ENCODE data around the gene LTA4H.

The LTA4H gene

DNA sequence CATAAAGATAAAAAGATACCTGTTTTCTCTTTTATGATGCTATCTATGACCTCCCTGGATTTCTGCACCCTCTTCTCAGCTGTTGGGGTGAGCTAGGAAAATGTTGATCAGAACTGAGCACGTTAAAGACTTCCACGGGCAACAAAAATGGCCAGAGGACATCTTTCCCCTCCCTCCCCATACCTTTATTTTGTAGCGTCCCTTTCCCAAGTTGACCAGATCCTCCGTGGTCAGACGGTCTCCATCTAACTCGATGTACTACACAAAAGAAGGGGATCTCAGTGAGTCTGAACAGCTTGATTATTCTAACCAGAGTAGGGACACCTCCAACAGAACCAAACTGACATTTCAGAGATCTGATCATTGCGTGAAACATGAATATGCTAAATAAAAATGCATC, 41.5 kb downstream of the LTA4H start:
- ATAC-seq, result no peak
- Mint-ChIP-seq H3K27ac (no peak overlapping the region), H3K27me3 (no peaks in the 10 kb centered on the region), H3K4me1 (peaks cover 7% of the 10 kb centered on the region), H3K4me3 (no peak overlapping the region), H3K9me3 (no peaks in the 10 kb centered on the region)
- no peak for DNase-seq

DNA sequence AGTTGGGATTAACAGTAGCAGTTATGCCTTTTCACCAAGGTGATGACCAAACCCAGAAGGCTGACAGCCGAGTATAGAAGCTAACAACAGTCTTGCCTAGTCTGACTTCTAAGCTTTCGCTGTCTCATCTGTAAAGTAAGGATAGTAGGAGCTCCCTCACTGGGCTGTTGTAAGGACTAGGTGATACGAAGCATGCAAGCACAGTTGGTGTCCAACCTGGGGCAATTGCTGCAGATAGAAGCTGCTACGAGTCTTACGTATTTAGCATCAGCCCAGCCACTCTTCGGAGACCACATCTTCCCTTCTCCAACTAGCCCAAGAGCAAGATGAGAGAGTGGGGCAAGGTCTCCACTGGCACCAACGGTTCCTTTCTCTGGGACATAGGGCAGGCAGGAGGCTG, 45.3 kb downstream of the LTA4H start:
- no peak for DNase-seq
- Mint-ChIP-seq H3K4me1 (no peaks in the 10 kb centered on the region), H3K4me3 (no peak overlapping the region), H3K9me3 (no peaks in the 10 kb centered on the region), H3K27me3 (no peaks in the 10 kb centered on the region), H3K27ac (no peak overlapping the region)
- no peak for ATAC-seq

- Mint-ChIP-seq H3K4me1 (no peaks in the 10 kb centered on the region), H3K27me3 (no peaks in the 10 kb centered on the region), H3K27ac (no peak overlapping the region), H3K4me3 (no peak overlapping the region), H3K9me3 (no peaks in the 10 kb centered on the region)
- DNase-seq, result no peak
- ATAC-seq, result no peak
Measured at GRCh38 chr12:95989504-95990123, 45.8 kb downstream of the LTA4H start.

GRCh38 chr12:95988506-95989275, 46.7 kb downstream of the LTA4H start:
- DNase-seq (no peak), ATAC-seq (no peak)
- Mint-ChIP-seq H3K9me3 (no peaks in the 10 kb centered on the region), H3K4me1 (no peaks in the 10 kb centered on the region), H3K4me3 (no peak overlapping the region), H3K27ac (no peak overlapping the region), H3K27me3 (no peaks in the 10 kb centered on the region)

- Mint-ChIP-seq H3K4me3 (no peak overlapping the region), H3K9me3 (no peaks in the 10 kb centered on the region)
- ATAC-seq, result no peak
Measured at GRCh38 chr12:95986635-95987570, 48.5 kb downstream of the LTA4H start.

DNA sequence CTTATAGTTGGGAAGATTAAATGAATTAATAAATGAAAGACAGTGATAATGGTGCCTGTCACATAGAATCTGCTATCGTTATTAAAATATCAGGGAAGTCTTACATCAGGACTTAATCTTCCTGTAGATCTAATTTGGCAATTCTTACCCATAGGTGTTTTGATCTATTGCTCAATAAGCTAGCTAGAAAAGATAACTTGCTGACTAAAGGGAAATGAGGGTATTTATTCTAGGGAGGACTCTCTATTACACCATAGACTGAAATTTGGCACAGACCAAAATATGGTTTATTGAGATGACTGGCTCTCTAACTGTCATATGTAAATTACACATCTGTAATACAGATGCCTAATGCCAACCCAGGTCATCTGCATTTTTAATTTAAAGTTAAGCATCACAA, 50.7 kb downstream of the LTA4H start:
- H3K4me1 Mint-ChIP-seq, result no peaks in the 10 kb centered on the region
- DNase-seq (no peak), ATAC-seq (no peak)
- H3K27ac Mint-ChIP-seq, result no peak overlapping the region
- no peak overlapping the region for H3K4me3 Mint-ChIP-seq
- no peaks in the 10 kb centered on the region for H3K27me3 Mint-ChIP-seq
- no peaks in the 10 kb centered on the region for H3K9me3 Mint-ChIP-seq

More at GRCh38 chr12:95986635-95987570, 48.5 kb downstream of the LTA4H start:
- DNase-seq, result no peak
- Mint-ChIP-seq H3K27ac (no peak overlapping the region), H3K27me3 (no peaks in the 10 kb centered on the region), H3K4me1 (no peaks in the 10 kb centered on the region)

- H3K27ac Mint-ChIP-seq, result no peak overlapping the region
- DNase-seq (no peak), ATAC-seq (no peak)
- no peaks in the 10 kb centered on the region for H3K9me3 Mint-ChIP-seq
- no peak overlapping the region for H3K4me3 Mint-ChIP-seq
- no peaks in the 10 kb centered on the region for H3K4me1 Mint-ChIP-seq
- H3K27me3 Mint-ChIP-seq, result no peaks in the 10 kb centered on the region
Measured at GRCh38 chr12:95982602-95983001, 52.8 kb downstream of the LTA4H start.

DNA sequence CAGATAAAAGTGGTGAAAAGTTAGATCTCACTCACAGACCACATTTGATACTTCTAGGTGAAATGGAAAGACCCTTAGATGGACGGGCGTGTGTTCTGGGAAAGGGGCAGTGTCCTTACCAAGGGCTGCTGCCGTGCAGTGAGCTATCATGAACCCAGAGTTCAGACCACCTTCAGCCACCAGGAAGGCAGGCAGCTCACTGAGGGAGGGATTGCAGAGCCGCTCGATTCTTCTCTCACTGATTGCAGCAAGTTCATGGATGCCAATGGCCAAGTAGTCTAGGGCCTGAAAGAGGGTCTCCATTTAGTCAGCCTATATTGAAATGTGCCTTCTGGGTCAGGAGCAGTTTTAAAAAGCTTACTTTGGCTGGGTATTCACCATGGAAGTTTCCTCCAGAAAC, 55.0 kb downstream of the LTA4H start:
- H3K4me1 Mint-ChIP-seq, result no peaks in the 10 kb centered on the region
- DNase-seq (no peak), ATAC-seq (no peak)
- H3K9me3 Mint-ChIP-seq, result no peaks in the 10 kb centered on the region
- H3K27ac Mint-ChIP-seq, result no peak overlapping the region
- no peaks in the 10 kb centered on the region for H3K27me3 Mint-ChIP-seq
- H3K4me3 Mint-ChIP-seq, result no peak overlapping the region

- Mint-ChIP-seq H3K4me3 (no peak overlapping the region), H3K4me1 (no peaks in the 10 kb centered on the region), H3K27ac (no peak overlapping the region), H3K27me3 (no peaks in the 10 kb centered on the region), H3K9me3 (no peaks in the 10 kb centered on the region)
- ATAC-seq, result no peak
- DNase-seq, result no peak
Measured at GRCh38 chr12:95978774-95979173, 56.6 kb downstream of the LTA4H start.

GRCh38 chr12:95978351-95978750, 57.0 kb downstream of the LTA4H start:
- DNase-seq (no peak), ATAC-seq (no peak)
- H3K27me3 Mint-ChIP-seq, result no peaks in the 10 kb centered on the region
- H3K4me1 Mint-ChIP-seq, result no peaks in the 10 kb centered on the region
- no peak overlapping the region for H3K27ac Mint-ChIP-seq
- H3K4me3 Mint-ChIP-seq, result no peak overlapping the region
- H3K9me3 Mint-ChIP-seq, result no peaks in the 10 kb centered on the region

DNA sequence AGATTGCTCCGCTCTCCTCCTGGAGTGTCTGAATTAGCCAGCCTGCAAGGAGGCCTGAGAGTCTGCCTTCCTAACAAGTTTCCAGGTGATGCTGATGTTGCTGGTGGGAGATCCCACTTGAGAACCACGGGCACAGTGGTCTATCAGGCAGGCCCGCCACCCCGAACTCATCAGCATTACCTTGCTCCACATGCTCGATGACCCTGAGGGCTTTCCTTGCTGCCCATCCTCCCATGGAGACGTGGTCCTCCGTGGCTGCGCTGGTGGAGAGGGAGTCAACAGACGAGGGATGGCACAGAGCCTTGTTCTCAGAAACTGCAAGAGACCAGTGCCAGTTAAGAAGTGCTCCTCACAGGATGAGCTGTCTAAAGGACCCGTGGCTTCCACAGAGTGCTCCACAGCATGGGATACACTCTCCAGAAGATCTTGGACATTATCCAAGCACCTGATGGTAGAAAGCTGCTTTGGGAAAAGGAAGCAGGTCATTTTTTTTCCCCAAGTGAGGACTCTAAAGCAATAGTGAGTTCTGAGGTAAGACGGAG, 57.6 kb downstream of the LTA4H start:
- Mint-ChIP-seq H3K4me1 (no peaks in the 10 kb centered on the region), H3K9me3 (no peaks in the 10 kb centered on the region), H3K27ac (no peak overlapping the region), H3K4me3 (no peak overlapping the region), H3K27me3 (no peaks in the 10 kb centered on the region)
- DNase-seq (no peak), ATAC-seq (no peak)

- DNase-seq, result no peak
- Mint-ChIP-seq H3K4me3 (no peak overlapping the region), H3K9me3 (no peaks in the 10 kb centered on the region), H3K4me1 (no peaks in the 10 kb centered on the region), H3K27ac (no peak overlapping the region), H3K27me3 (no peaks in the 10 kb centered on the region)
- ATAC-seq, result no peak
Measured at GRCh38 chr12:95976416-95976832, 59.0 kb downstream of the LTA4H start.

- H3K4me3 Mint-ChIP-seq, result no peak overlapping the region
- H3K27ac Mint-ChIP-seq, result no peak overlapping the region
- H3K4me1 Mint-ChIP-seq, result no peaks in the 10 kb centered on the region
- H3K9me3 Mint-ChIP-seq, result no peaks in the 10 kb centered on the region
- DNase-seq, result no peak
- H3K27me3 Mint-ChIP-seq, result no peaks in the 10 kb centered on the region
- no peak for ATAC-seq
Measured at GRCh38 chr12:95975491-95975890, 59.9 kb downstream of the LTA4H start.

GRCh38 chr12:95974358-95974757, 61.0 kb downstream of the LTA4H start:
- H3K9me3 Mint-ChIP-seq, result no peaks in the 10 kb centered on the region
- no peaks in the 10 kb centered on the region for H3K27me3 Mint-ChIP-seq
- H3K27ac Mint-ChIP-seq, result no peak overlapping the region
- DNase-seq, result no peak
- no peak overlapping the region for H3K4me3 Mint-ChIP-seq
- no peak for ATAC-seq
- H3K4me1 Mint-ChIP-seq, result no peaks in the 10 kb centered on the region

- Mint-ChIP-seq H3K27ac (no peak overlapping the region), H3K4me1 (no peaks in the 10 kb centered on the region), H3K9me3 (no peaks in the 10 kb centered on the region), H3K4me3 (no peak overlapping the region), H3K27me3 (no peaks in the 10 kb centered on the region)
- DNase-seq, result no peak
- ATAC-seq, result no peak
Measured at GRCh38 chr12:95972832-95973456, 62.4 kb downstream of the LTA4H start.

Data from stimulated activated naive CD8-positive, alpha-beta T cell treated with anti-CD3 and anti-CD28 coated beads, Interleukin-15, amount 100 ng/mL, for 72 hours (primary cell).